HEK293T (cell line): ENCODE results near the gene PALB2.

Experiments
- CTCF ChIA-PET: fragments of 350-600 bp; formaldehyde crosslinking; extraction: SDS; loops from one replicate; lab custom pipeline; 2021; ENCODE audit warnings: antibody characterized with exemption, inconsistent platforms; lab: Yijun Ruan, JAX
- POLR2A ChIA-PET: fragments of 350-600 bp; formaldehyde crosslinking; extraction: SDS; loops from one replicate; lab custom pipeline; 2020; ENCODE audit warnings: antibody characterized with exemption, inconsistent platforms; lab: Yijun Ruan, JAX
- DNase-seq: peaks from one replicate; pipeline ENCODE4 v3.0.0; 2012; ENCODE audit warnings: mixed read lengths; ENCODE audit errors: extremely low spot score
- ARNT ChIP-seq: fragments of 450-650 bp; IDR thresholded peaks from 2 replicates; pipeline ENCODE4 v1.6.1; 2017; ENCODE audit warnings: mild to moderate bottlenecking
- BHLHE40 ChIP-seq: fragments of 450-650 bp; IDR thresholded peaks from 2 replicates; pipeline ENCODE4 v1.6.1; 2016; ENCODE audit warnings: mild to moderate bottlenecking, moderate library complexity, borderline replicate concordance
- ELF4 ChIP-seq: fragments of 450-650 bp; IDR thresholded peaks from 2 replicates; pipeline ENCODE4 v1.6.1; 2017; ENCODE audit warnings: antibody characterized with exemption
- FOXM1 ChIP-seq: fragments of 450-650 bp; IDR thresholded peaks from 2 replicates; pipeline ENCODE4 v1.6.1; 2017; ENCODE audit warnings: mild to moderate bottlenecking, borderline replicate concordance
- HDGF ChIP-seq: fragments of 450-650 bp; IDR thresholded peaks from 2 replicates; pipeline ENCODE4 v1.6.1; 2017; ENCODE audit warnings: antibody characterized with exemption, borderline replicate concordance
- L3MBTL2 ChIP-seq: fragments of 450-650 bp; conservative IDR thresholded peaks from 2 replicates; pipeline ENCODE4 v1.6.1; 2016; ENCODE audit warnings: mild to moderate bottlenecking
- LEF1 ChIP-seq: fragments of 450-650 bp; IDR thresholded peaks from 2 replicates; pipeline ENCODE4 v1.6.1; 2017; ENCODE audit warnings: mild to moderate bottlenecking, borderline replicate concordance
- NFRKB ChIP-seq: fragments of 450-650 bp; IDR thresholded peaks from 2 replicates; pipeline ENCODE4 v1.6.1; 2016; ENCODE audit warnings: mild to moderate bottlenecking, moderate library complexity
- PKNOX1 ChIP-seq: fragments of 450-650 bp; IDR thresholded peaks from 2 replicates; pipeline ENCODE4 v1.6.1; 2016
- SP1 ChIP-seq: fragments of 450-650 bp; IDR thresholded peaks from 2 replicates; pipeline ENCODE4 v1.6.1; 2017
- SUZ12 ChIP-seq: fragments of 450-650 bp; IDR thresholded peaks from 2 replicates; pipeline ENCODE4 v1.6.1; 2016; ENCODE audit warnings: mild to moderate bottlenecking
- TARDBP ChIP-seq: fragments of 450-650 bp; IDR thresholded peaks from 2 replicates; pipeline ENCODE4 v1.6.1; 2016
- ZNF384 ChIP-seq: fragments of 450-650 bp; IDR thresholded peaks from 2 replicates; pipeline ENCODE4 v1.6.1; 2016

The PALB2 gene

GRCh38 chr16:23563186-23563585 lies 77.9 kb downstream of the PALB2 start:
- no peak for DNase-seq
- TF ChIP-seq SUZ12 (no peak), SP1 (no peak), HDGF (no peak), ARNT (no peak), BHLHE40 (no peak), TARDBP (no peak), L3MBTL2 (no peak), FOXM1 (no peak)
- ChIA-PET POLR2A (no interaction called here), CTCF (no interaction called here)

GRCh38 chr16:23562505-23562904 lies 78.6 kb downstream of the PALB2 start:
- POLR2A ChIA-PET = no interaction called here
- no peak for TF ChIP-seq L3MBTL2
- TF ChIP-seq ARNT = no peak
- no peak for TF ChIP-seq FOXM1
- TF ChIP-seq SUZ12 = no peak
- TF ChIP-seq NFRKB = no peak
- no peak for TF ChIP-seq PKNOX1
- no peak for TF ChIP-seq ELF4

GRCh38 chr16:23561586-23561985 lies 79.5 kb downstream of the PALB2 start:
- POLR2A ChIA-PET = no interaction called here
- TF ChIP-seq HDGF = no peak
- TF ChIP-seq FOXM1 = no peak
- TF ChIP-seq PKNOX1 = no peak
- peak; percentile 45; the same call in 1 of the 2 replicates for TF ChIP-seq ZNF384
- TF ChIP-seq ELF4 = no peak
- no peak for TF ChIP-seq NFRKB
- no peak for TF ChIP-seq SP1
- no peak for TF ChIP-seq TARDBP
- CTCF ChIA-PET = interaction anchor here (0.7 kb wide), 1 partner anchor 308 kb away, joined by 4 read pairs; no protein-coding TSS in a partner anchor
- DNase-seq = no peak

More at GRCh38 chr16:23562505-23562904, 78.6 kb downstream of the PALB2 start:
- DNase-seq = no peak
- CTCF ChIA-PET = interaction anchor here (0.7 kb wide), 1 partner anchor 309 kb away, joined by 4 read pairs; no protein-coding TSS in a partner anchor

GRCh38 chr16:23557779-23558702 lies 83.1 kb downstream of the PALB2 start:
- ChIA-PET CTCF (interaction anchor here (0.6 to 1.2 kb wide), 2 partner anchors 27 to 39 kb away, joined by 3 to 4 read pairs; no protein-coding TSS in a partner anchor), POLR2A (interaction anchor here (0.8 to 1.4 kb wide), 12 partner anchors 9 to 105 kb away, joined by 3 to 6 read pairs (median 4); partner anchors contain the start of genes COG7 and NDUFAB1)
- DNase-seq = peak; percentile 33
- TF ChIP-seq ARNT (no peak), SUZ12 (no peak), ZNF384 (no peak), PKNOX1 (no peak), L3MBTL2 (no peak), ELF4 (no peak)

GRCh38 chr16:23556881-23557778 lies 84.0 kb downstream of the PALB2 start, which contains the start of the genes EARS2 and UBFD1:
EARS2 (minus strand) TSS chr16:23557350; CDS start chr16:23557343, 7 bp downstream.
UBFD1 (plus strand) TSS chr16:23557727; CDS start chr16:23557743, 16 bp downstream.
- no peak for TF ChIP-seq NFRKB
- TF ChIP-seq ELF4 = peak; percentile 69; the same call in 1 of the 2 replicates
- 0 out of 2 replicates have a peak, but pooled peaks have one; percentile 35 for TF ChIP-seq FOXM1
- peak; percentile 97 for TF ChIP-seq PKNOX1
- peak; percentile 93 for TF ChIP-seq L3MBTL2
- TF ChIP-seq LEF1 = peak; percentile 67; the same call in 1 of the 2 replicates
- TF ChIP-seq SP1 = no peak
- ChIA-PET CTCF (interaction anchor here (0.6 to 0.7 kb wide), 2 partner anchors 27 to 40 kb away, joined by 3 read pairs; no protein-coding TSS in a partner anchor), POLR2A (interaction anchor here (0.7 to 1.4 kb wide), 12 partner anchors 8 to 104 kb away, joined by 3 to 6 read pairs (median 4); partner anchors contain the start of genes COG7 and GGA2)
- peak; percentile 95 for DNase-seq
